ENCODE measurements around the gene RNF111. TPM values are rescaled to one million over a fixed set of nuclear protein-coding genes. Genes with fewer than 3 reads are reported as not detected.
"Not testable (repeated sequence)": the region's sequence is repeated elsewhere in the genome, so short reads cannot be mapped to it uniquely, and the experiment has no call there.

Gene RNF111
- total and polyA plus RNA-seq, 9 donors = 12.4 to 25.5 (median 23.1) TPM

- Histone ChIP-seq H3K36me3 (ENCODE audit: control insufficient read depth, insufficient read depth, low read length) (peaks cover 16% of the 10 kb centered on the region), H3K27ac (ENCODE audit: low read length) (no peak overlapping the region), H3K27me3 (ENCODE audit: control insufficient read depth, insufficient read depth, low read length) (no peaks in the 10 kb centered on the region), H3K4me1 (ENCODE audit: control insufficient read depth, insufficient read depth, low read length) (no peaks in the 10 kb centered on the region), H3K9me3 (replicated peaks; ENCODE audit: control insufficient read depth, low read depth, low read length) (no peaks in the 10 kb centered on the region), H3K4me3 (ENCODE audit: low read length) (no peak overlapping the region)
- DNase-seq = no peak
- WGBS (ENCODE audit: insufficient coverage) = no CpG with 5 or more reads among the region's 1 CpG
Observed at GRCh38 chr15:58994906-58995453, 7.5 kb downstream of the RNF111 start.

GRCh38 chr15:58999694-59000093, 12.2 kb downstream of the RNF111 start:
- no peaks in the 10 kb centered on the region for H3K4me1 ChIP-seq (ENCODE audit: control insufficient read depth, insufficient read depth, low read length)
- no peak overlapping the region for H3K27ac ChIP-seq (ENCODE audit: low read length)
- no peaks in the 10 kb centered on the region for H3K27me3 ChIP-seq (ENCODE audit: control insufficient read depth, insufficient read depth, low read length)
- no peaks in the 10 kb centered on the region for H3K9me3 ChIP-seq (replicated peaks; ENCODE audit: control insufficient read depth, low read depth, low read length)
- WGBS (ENCODE audit: insufficient coverage) = 100% methylated on average over 1 of the region's 2 CpGs
- H3K36me3 ChIP-seq (ENCODE audit: control insufficient read depth, insufficient read depth, low read length) = no peaks in the 10 kb centered on the region
- no peak for DNase-seq
- H3K4me3 ChIP-seq (ENCODE audit: low read length) = no peak overlapping the region

- not testable (repeated sequence) for DNase-seq; H3K27ac ChIP-seq (ENCODE audit: low read length); H3K9me3 ChIP-seq (replicated peaks; ENCODE audit: control insufficient read depth, low read depth, low read length); H3K27me3 ChIP-seq (ENCODE audit: control insufficient read depth, insufficient read depth, low read length); H3K4me3 ChIP-seq (ENCODE audit: low read length); H3K36me3 ChIP-seq (ENCODE audit: control insufficient read depth, insufficient read depth, low read length); H3K4me1 ChIP-seq (ENCODE audit: control insufficient read depth, insufficient read depth, low read length)
- 97% methylated on average over 10 of the region's 10 CpGs for WGBS (ENCODE audit: insufficient coverage)
Observed at GRCh38 chr15:59000251-59000650, 12.8 kb downstream of the RNF111 start.

- WGBS (ENCODE audit: insufficient coverage) = no CpG with 5 or more reads among the region's 5 CpGs
- Histone ChIP-seq H3K4me1 (ENCODE audit: control insufficient read depth, insufficient read depth, low read length) (no peaks in the 10 kb centered on the region), H3K27ac (ENCODE audit: low read length) (no peak overlapping the region), H3K9me3 (replicated peaks; ENCODE audit: control insufficient read depth, low read depth, low read length) (no peaks in the 10 kb centered on the region), H3K36me3 (ENCODE audit: control insufficient read depth, insufficient read depth, low read length) (peaks cover 2% of the 10 kb centered on the region), H3K4me3 (ENCODE audit: low read length) (no peak overlapping the region), H3K27me3 (ENCODE audit: control insufficient read depth, insufficient read depth, low read length) (no peaks in the 10 kb centered on the region)
- no peak for DNase-seq
Observed at GRCh38 chr15:59001946-59002345, 14.5 kb downstream of the RNF111 start.

- Histone ChIP-seq H3K36me3 (ENCODE audit: control insufficient read depth, insufficient read depth, low read length) (peaks cover 2% of the 10 kb centered on the region), H3K27me3 (ENCODE audit: control insufficient read depth, insufficient read depth, low read length) (no peaks in the 10 kb centered on the region), H3K27ac (ENCODE audit: low read length) (no peak overlapping the region), H3K4me3 (ENCODE audit: low read length) (no peak overlapping the region), H3K4me1 (ENCODE audit: control insufficient read depth, insufficient read depth, low read length) (no peaks in the 10 kb centered on the region), H3K9me3 (replicated peaks; ENCODE audit: control insufficient read depth, low read depth, low read length) (no peaks in the 10 kb centered on the region)
- WGBS (ENCODE audit: insufficient coverage) = no CpG with 5 or more reads among the region's 2 CpGs
- DNase-seq = peak; percentile 30
Observed at GRCh38 chr15:59002418-59002859, 15.0 kb downstream of the RNF111 start.

- no peak overlapping the region for H3K27ac ChIP-seq (ENCODE audit: low read length)
- peaks cover 2% of the 10 kb centered on the region for H3K36me3 ChIP-seq (ENCODE audit: control insufficient read depth, insufficient read depth, low read length)
- WGBS (ENCODE audit: insufficient coverage) = no CpG with 5 or more reads among the region's 5 CpGs
Observed at GRCh38 chr15:59005579-59005978, 18.1 kb downstream of the RNF111 start.

GRCh38 chr15:59008086-59008485, 20.6 kb downstream of the RNF111 start:
- no peak overlapping the region for H3K4me3 ChIP-seq (ENCODE audit: low read length)
- DNase-seq = no peak
- 98% methylated on average over 5 of the region's 6 CpGs for WGBS (ENCODE audit: insufficient coverage)
- H3K9me3 ChIP-seq (replicated peaks; ENCODE audit: control insufficient read depth, low read depth, low read length) = no peaks in the 10 kb centered on the region
- H3K27ac ChIP-seq (ENCODE audit: low read length) = no peak overlapping the region
- peaks cover 2% of the 10 kb centered on the region for H3K36me3 ChIP-seq (ENCODE audit: control insufficient read depth, insufficient read depth, low read length)
- no peaks in the 10 kb centered on the region for H3K27me3 ChIP-seq (ENCODE audit: control insufficient read depth, insufficient read depth, low read length)
- no peaks in the 10 kb centered on the region for H3K4me1 ChIP-seq (ENCODE audit: control insufficient read depth, insufficient read depth, low read length)

More at GRCh38 chr15:59005579-59005978, 18.1 kb downstream of the RNF111 start:
- Histone ChIP-seq H3K4me3 (ENCODE audit: low read length) (no peak overlapping the region), H3K27me3 (ENCODE audit: control insufficient read depth, insufficient read depth, low read length) (no peaks in the 10 kb centered on the region), H3K9me3 (replicated peaks; ENCODE audit: control insufficient read depth, low read depth, low read length) (no peaks in the 10 kb centered on the region), H3K4me1 (ENCODE audit: control insufficient read depth, insufficient read depth, low read length) (no peaks in the 10 kb centered on the region)
- no peak for DNase-seq

GRCh38 chr15:59011262-59011952, 23.9 kb downstream of the RNF111 start:
- peaks cover 2% of the 10 kb centered on the region for H3K36me3 ChIP-seq (ENCODE audit: control insufficient read depth, insufficient read depth, low read length)
- H3K27ac ChIP-seq (ENCODE audit: low read length) = no peak overlapping the region
- H3K27me3 ChIP-seq (ENCODE audit: control insufficient read depth, insufficient read depth, low read length) = no peaks in the 10 kb centered on the region
- no peaks in the 10 kb centered on the region for H3K9me3 ChIP-seq (replicated peaks; ENCODE audit: control insufficient read depth, low read depth, low read length)
- H3K4me1 ChIP-seq (ENCODE audit: control insufficient read depth, insufficient read depth, low read length) = no peaks in the 10 kb centered on the region
- no CpG with 5 or more reads among the region's 3 CpGs for WGBS (ENCODE audit: insufficient coverage)
- no peak for DNase-seq
- no peak overlapping the region for H3K4me3 ChIP-seq (ENCODE audit: low read length)

GRCh38 chr15:59013246-59013873, 25.9 kb downstream of the RNF111 start:
- Histone ChIP-seq H3K36me3 (ENCODE audit: control insufficient read depth, insufficient read depth, low read length) (peaks cover 2% of the 10 kb centered on the region), H3K4me1 (ENCODE audit: control insufficient read depth, insufficient read depth, low read length) (no peaks in the 10 kb centered on the region), H3K27ac (ENCODE audit: low read length) (no peak overlapping the region), H3K4me3 (ENCODE audit: low read length) (no peak overlapping the region), H3K27me3 (ENCODE audit: control insufficient read depth, insufficient read depth, low read length) (no peaks in the 10 kb centered on the region), H3K9me3 (replicated peaks; ENCODE audit: control insufficient read depth, low read depth, low read length) (no peaks in the 10 kb centered on the region)
- DNase-seq = no peak
- no CpG with 5 or more reads among the region's 3 CpGs for WGBS (ENCODE audit: insufficient coverage)

- Histone ChIP-seq H3K36me3 (ENCODE audit: control insufficient read depth, insufficient read depth, low read length) (peaks cover 2% of the 10 kb centered on the region), H3K27ac (ENCODE audit: low read length) (no peak overlapping the region), H3K9me3 (replicated peaks; ENCODE audit: control insufficient read depth, low read depth, low read length) (no peaks in the 10 kb centered on the region), H3K4me1 (ENCODE audit: control insufficient read depth, insufficient read depth, low read length) (no peaks in the 10 kb centered on the region), H3K4me3 (ENCODE audit: low read length) (no peak overlapping the region), H3K27me3 (ENCODE audit: control insufficient read depth, insufficient read depth, low read length) (no peaks in the 10 kb centered on the region)
- no peak for DNase-seq
- no CpG with 5 or more reads among the region's 1 CpG for WGBS (ENCODE audit: insufficient coverage)
Observed at GRCh38 chr15:59014068-59014467, 26.6 kb downstream of the RNF111 start.

Data from muscle of leg (tissue), 11 donors.